Measurements from ENCODE around the gene SF1.
A peak's percentile ranks its signal among the peaks of the same experiment; 100 is the strongest.

The SF1 gene

DNA sequence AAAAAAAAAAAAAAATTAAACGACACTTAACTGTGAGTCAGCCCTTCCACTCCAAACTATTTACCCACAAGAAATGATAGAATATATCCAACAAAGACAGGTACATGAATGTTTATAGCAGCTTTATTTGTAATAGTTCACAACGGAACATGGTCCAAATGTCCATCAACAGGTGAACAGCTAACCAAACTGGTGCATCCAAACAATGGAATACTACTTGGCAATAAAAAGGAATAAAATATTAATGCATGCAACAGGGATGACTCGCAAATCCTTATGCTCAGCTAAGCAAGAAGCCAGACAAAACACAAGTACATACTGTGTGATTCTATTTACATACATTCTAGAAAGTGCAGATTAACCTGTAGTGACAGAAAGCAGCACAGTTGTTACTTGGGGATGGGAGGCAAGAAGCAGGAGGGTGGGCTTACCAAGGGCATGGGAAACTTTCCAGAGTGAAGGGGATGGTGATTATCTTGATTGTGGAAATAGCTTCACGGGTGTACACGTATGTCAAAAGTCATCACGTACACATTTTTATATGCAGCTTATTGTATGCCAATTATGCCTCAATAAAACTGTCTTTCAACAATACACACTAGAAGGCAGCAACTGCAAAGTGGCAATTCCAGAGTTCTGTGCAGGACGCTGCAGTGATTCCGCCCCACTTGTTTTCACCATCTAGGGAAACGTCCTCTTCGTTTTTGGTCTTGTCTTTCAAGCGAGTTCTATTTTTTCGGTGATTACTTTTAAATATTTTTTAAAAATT is 6.7 kb upstream of the SF1 start:
- DNase-seq (no peak), ATAC-seq (no peak)

DNA sequence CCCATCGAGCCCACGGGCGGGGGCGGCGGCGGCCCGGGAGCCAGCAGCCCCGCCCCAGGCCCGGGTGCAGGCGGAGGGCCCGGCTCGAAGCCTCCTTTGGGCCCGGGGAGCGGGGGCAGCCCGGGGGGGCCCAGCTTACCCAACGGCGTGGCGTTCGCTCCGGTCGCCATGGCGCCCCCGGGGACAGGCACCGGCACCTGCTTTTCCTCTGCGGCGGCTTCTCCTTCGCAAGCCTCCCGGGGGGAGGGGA is 194 bp downstream of the SF1 start:
- ATAC-seq, result no peak
- DNase-seq, result no peak

DNA sequence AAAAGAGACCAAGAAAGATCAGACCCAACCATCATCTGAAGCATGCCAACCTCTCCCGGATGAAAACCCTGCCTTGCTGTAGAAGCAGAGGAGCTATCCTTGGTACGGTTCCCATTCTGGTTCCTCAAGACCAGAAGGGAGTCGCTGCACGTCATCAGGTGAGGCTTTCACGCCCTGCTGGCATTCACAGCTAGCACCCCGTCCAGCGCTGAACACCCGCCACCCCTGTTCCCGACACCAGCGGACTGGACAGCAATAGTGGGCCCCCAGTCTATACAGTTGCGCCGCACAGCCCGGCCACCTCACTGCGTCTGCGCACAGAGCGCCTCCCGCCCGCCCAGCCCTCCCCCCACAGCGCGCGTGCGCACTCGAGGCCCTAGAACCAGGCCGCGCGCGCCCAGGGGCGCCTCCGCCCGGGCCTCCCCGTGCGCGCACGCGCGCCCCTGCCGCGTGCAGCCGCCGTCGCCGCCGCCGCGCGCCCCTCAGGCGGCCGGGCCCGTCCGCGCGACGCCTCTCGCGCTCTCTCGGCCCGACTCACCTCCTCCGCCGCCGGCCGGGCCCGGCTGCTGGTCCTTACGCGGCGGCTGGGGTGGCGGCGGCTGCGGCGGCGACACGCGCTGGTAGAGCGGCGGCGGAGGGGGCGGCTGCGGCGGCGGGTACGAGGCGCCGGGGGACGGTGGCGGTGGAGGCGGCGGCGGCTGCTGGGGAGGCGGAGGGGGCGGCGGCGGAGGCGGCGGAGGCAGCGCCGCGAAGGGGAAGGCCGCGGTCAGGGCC is 706 bp downstream of the SF1 start:
- peak; percentile 2 for ATAC-seq
- DNase-seq, result peak; percentile 89

DNA sequence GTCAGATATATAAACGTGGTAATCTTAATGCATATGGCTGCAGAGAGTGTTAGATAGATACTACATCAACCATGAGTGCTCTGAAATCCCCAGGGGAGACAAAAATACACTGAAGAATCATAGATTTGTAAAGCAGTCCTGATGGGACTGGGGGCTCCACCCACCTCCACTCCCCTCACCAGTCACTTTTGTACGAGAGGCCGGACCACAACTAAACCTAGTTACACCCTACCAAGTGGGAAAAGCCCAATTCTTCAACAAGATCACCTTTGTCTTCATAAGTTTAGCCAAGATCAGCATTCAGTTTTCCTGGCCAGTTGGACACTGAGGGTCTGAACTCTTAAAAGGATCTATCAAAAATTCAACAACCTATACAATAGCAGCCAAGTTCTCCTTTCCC is 1.5 kb downstream of the SF1 start:
- ATAC-seq (no peak), DNase-seq (no peak)

DNA sequence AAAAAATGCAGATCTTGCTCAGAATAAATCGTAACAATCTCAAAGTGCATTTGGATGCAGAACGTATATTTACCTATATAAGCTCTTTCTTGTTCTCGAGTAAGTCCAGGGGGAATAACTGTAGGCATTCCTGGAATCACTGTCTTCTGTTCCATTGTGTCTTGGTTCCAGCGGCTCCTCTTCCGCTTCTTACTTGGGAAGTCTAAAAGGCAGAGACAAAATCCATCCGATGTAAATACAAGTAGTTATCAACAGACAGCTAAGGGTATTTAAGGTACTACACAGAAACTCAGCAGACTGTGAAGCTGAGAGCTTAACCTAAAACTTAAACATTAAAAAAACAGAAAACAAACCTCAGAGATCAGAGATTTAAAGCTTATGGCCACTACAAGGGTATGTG is 1.9 kb downstream of the SF1 start:
- DNase-seq (no peak), ATAC-seq (no peak)

DNA sequence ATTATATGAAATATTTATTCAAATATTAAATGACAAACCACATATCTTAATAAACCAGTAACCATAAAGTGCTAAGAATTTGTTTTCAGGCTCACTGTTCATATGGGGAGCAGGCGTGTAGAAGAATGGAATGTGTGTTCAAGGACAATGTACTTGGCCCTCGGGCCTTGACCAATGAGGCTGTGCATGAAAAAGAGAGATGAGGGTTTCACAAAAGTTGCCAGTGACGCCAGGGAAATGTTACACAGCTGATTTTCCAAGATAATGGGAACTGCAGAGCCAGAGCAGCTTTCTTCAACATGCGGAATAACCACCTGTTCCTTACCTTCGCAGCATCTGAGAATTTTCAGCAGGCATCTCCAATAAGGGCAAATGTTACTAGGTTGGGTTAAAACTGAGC is 4.2 kb downstream of the SF1 start:
- no peak for ATAC-seq
- no peak for DNase-seq

DNA sequence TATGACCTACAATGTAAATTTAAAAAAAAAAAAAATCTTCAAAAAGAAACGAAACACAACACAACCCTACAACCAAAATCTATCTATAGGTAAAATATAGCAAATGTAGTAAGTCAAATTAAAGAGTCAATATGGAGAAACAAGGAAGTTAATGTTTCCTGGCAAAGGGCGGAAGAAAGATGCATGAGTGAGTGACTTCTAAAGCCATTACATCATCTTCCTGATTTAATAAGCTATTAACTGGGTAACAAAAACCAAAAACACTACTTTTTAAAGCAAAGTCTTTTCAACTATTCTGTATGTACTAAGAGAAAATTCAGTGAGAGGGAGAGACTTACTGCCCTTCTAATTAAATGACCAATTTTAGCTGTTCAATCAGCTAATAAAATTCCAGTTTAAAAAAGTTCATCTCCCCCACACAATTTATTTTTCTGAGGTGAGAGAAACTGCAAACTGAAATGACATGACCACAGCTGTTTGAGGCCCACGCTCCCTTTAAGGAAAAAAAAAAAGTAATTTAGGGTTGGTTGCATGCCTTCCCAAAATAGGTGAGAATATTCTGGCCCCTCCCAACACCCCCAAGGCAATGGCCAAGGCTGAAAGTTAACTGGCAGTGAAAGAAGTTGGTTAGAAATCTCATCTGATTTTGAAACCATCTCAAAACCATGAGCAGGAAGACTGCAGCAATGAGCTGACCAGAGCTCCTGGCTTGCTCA is 5.9 kb downstream of the SF1 start:
- DNase-seq, result no peak
- no peak for ATAC-seq

DNA sequence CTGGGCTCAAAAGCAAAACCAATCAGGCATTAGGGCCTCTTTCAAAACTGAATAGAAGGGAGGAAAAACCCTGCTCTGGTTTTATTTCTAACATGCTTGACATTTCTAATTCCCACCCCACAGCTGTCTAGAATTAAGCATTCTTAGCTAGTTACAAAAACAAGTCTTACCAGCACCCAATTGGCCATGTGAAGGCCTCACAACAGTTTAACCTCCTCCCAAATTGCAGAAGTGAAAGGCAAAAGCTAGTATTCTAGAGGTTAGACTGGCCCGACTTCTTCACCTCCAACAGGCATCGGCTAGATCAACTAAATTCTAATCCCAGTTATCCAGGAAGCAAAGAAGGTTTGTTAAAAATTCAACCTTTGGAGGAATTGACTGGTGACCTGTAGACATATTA is 6.5 kb downstream of the SF1 start:
- DNase-seq (no peak), ATAC-seq (no peak)

DNA sequence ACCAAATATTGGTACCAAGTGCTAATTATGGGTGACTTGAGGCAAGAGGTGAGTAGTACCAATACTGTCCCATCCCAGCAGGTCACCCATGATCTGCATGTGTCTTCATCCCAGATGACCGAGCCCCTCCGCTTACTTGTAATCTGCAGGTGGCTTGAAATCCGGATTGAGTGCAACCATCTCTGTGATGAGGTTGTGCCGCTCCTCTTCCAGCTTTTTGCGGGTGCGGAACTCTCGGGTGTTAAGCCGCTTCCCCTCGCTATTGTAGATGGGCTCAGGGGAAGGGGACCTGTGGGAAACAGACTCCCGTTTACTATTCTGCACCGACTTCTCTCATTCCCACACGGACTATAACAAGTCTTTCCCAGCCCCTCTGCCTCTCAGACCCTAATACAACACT is 8.2 kb downstream of the SF1 start:
- no peak for DNase-seq
- ATAC-seq, result no peak

DNA sequence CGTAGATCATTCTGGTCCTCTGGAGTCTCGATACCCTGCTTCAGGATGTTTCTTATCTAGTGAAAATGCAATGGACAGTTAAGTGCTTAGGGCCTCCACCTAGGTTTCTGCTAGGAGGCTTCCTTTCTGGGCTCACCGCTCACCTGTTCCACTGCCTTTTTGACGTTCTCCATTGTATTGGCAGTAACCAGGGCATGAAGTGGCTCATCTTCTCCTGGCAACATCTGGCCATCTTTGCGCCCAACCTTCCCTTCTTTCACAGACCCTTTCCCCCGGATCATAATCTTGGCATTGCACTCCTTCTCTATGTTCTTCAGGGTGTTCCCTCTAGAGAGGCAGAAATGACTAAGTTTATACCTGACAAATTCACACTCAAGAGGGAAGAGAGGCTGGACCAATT is 9.1 kb downstream of the SF1 start:
- ATAC-seq, result no peak
- no peak for DNase-seq

DNA sequence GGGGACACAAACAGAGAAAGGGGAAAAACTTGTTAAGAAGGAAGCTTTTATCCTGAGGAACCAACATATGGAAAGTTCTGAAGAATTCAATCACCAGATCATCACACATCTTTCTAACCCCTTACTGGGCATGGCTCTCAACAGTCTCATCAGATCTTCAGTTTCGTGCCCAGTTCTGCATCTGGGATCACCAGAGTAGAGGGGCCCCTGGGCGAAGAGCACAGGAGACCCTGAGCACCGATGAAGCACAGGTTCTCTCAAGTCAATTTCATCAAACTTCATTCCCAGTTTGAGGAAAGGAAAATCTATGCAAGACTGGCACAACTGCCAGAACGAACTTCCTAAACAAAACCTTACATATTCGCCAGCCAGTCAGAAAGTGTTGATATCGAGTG is 10.0 kb downstream of the SF1 start:
- DNase-seq (no peak), ATAC-seq (no peak)

DNA sequence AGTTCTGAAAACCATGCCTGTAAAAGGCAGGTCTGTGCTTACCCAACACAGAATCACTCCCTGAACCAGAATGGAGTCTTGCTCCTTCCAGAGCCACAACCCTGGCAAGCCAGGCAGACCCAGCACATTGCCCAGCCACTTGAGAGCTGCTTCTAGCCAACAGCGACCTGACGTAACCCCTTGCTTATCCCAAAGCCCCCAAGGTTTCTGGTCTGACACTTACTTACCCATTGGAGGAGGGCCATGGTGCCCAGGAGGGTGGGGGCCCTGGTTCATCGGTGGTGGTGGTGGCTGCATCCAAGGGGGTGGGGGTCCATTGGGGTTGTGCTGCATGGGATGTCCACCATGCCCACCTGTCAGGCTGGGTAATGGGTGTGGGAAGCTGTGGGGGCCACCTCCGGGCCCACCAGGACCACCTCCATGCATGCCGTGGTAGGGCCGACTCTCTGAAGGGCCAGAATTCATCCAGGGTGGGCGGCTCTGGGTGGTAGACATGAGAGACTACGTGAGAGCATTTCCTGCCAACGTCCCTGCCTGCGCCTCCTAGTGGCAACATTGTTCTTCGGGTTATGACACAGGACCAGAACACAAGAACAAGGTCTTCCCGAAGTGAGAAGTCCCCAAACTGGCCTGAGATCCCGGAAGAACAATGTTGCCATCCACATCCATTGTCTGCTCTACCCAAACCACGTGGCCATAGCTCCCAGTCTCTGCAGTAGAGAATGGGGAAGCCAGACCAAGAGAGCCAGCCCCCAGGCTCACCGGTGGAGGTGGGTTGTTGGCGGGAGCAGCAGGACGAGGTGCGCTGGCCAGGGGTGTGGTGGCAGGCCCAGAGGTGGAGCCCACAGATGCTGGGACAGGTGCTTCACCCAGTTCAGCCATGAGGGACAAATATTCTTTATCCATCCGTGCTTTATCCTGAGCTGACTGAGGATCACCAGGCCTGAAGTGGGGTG is 10.7 kb downstream of the SF1 start:
- DNase-seq (peak; percentile 91), ATAC-seq (peak; percentile 10)

DNA sequence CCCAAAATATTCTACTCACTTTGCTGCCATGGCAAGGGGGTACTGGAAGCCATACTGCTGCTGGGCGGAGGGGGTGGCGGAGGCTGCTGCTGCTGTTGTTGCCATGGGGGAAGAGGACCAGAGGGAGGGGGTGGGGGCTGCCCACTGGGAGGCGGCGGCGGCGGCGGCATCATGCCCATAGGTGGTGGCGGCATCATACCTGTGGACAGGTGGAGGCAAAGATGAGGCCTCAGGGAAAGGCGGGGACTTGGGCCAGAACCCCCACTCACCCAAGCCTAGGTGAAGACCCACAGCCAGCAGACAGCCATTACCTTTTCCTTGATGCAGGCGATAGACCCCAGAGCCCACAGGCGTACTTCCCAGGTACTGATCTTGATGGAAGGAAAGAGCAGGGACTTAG is 11.5 kb downstream of the SF1 start:
- ATAC-seq (no peak), DNase-seq (no peak)

DNA sequence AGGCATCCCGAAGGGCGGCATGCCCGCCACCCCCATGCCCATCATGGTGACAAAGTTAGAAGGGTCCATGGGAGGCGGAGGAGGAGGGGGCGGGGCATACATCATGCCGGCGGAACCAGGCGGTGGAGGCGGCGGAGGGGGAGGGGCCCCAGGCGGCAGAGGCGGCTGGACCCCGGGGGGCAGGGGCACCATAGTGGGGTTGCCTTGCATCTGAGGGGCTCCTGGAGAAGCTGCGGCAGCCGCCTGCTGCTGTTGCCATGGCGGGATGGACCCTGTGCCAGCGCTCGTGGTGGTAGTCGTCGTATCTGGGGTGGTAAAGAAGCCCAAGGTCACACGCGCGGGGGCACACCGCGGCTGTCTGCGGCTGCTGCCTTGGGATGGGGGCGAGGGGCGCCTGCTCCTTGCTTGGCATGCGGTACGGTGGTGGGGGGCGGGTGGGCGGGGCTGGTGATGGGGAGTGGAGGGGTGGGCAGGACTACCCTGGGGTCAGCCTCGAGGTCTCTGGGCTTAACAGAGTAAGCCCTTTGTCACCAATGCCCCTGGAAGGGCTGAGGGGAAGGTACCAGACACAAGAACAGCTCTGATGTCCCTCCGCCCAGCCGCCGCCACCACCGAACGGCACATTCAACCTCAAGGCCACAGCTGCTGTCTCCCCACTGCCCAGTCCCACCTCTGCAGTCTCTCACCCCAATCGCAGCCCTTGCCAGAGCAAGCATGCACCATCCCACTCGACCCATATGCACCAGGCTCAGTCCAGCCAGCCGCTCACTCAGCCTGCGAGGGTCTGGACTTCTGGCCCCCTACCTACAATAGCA is 12.3 kb downstream of the SF1 start:
- ATAC-seq (no peak), DNase-seq (no peak)

DNA sequence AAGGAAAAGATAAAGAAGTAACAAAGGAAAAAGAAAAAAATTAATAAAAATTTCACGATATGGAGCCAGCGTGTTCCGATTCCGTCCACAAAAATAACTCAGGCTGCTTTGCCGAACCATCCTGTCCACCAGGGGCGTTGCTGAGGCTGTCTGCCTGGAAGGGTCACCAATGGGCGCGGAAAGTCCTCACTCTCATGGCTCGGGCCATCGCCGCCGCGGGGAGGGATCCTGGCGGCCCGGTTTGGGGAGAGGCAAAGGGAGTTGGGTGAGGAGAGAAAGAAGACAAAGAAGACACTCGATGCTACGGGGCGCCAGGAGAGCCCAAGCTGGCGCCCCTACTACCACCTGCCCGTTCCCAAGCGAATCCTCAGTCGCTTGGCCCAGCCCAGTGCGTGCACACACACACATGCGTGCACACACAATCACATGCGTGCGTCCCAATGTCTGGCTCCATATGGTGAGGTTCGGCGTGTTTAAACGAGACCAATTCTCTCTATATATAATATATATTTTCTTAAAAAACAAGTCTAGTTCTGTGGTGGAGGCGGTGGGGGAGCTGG is 13.0 kb downstream of the SF1 start:
- DNase-seq, result no peak
- ATAC-seq, result no peak

DNA sequence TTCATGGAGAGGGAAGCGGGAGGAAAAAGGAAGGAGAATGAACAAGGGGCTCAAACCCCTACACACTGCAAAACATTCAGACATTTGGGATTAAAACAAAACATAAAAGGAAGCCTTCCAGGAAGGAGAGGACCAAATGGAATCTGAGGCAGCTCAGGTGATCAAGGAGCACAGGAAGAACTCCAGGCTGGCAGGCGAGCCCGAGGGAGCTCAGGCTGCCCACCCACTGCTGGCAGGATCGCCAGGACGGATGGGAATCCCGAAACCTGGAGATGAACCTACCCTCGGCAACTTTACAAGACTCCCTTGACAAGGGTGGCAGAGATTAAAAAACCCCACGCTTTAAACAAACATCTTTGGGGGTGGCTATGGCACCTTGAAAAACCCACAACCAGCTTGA is 13.6 kb downstream of the SF1 start:
- no peak for ATAC-seq

DNA sequence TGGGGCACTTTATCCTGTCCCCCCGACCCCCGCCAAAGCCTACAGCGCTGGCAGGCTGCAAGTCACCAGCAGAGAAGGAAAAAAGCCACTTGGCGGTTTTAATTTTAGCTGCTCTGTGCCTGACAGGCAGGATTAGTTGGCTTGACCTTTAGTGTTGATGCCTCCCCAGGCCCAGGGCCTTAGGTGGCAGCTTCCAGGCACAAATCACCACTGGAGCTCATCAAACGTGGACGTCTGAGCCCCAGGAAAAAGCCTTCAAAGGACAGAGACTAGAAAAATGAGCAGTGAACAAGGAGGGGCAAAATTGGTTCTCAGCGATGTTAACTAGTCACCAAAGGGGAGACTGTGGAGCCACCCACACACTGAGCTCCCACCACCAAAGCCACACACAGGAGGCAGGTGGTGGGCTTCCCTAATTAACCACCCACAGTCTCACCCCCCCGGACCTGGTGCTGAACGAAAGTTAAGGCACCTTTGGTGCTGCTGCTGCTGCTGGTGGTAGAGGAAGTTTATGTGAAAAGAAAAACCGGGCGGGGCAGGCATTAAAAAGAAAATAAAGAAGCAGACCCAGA is 14.2 kb downstream of the SF1 start:
- peak; percentile 47 for DNase-seq
- ATAC-seq, result peak; percentile 32

More for the DNA sequence above, 13.6 kb downstream of the SF1 start:
- no peak for DNase-seq

DNA sequence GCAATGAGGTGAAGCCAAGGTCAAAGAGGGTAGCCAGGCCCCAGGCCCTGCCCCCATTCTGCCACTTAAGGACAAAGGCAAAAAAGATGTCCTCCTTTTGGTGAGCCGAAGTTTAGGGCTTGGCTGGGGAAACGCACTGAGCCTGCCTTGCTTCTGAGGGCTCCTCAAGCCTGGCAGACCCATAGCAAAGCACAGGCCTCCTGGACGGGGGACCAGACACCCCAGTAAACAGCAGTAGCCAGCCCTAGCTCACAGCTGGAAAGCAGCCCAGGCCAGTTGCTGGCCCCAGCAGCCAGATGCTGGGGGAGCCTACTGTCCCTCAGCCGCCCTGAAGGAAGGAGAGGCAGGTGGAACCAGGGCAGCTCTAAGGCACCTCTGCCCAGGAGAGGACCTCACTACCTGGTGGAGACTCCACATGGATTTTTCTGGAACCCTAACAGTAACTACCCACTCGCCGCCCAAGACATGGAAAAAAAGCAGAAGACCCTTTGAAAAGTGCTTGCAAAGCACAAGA is 14.8 kb downstream of the SF1 start:
- ATAC-seq, result no peak

DNA sequence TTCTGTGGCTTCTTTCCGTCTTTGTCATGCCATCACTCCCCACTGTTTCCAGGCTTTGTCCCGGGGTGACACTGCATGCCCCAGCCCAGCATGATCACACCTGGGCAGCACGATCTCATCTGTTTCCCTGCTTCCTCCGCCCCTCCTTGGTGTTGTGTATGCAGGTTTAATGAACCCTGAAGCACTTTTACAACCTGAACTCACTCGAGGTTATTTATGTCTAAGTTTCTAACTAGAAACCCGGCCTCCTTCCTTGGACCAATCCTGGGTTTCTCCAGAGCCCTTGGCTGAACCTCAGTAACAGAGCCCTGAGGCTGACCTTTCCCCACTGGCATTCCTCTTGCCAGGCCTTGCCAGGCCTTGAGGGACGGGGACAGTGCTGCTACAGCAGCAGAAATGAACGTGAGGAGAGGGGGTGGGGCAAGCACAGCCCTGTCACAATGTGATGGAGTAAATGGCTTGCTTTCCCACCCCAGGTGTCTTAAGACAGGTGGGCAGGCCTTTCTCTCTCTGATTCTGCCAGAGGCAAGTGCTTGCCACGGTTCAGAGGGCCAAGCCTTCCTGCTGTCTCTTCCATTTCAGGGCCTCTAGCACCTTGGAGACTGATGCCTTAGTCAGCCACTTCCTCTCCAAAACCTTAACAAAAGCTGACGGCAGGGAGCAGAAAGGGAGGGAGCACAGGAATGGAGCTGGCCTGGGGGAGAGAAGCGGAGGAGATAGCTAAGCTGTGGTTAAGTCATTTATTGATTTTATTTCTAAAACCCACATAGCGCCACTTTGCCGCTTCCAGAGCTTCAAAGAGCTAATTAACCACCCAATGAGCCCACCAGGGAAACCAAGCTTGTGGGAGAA is 15.4 kb downstream of the SF1 start:
- ATAC-seq (no peak), DNase-seq (peak; percentile 31)

More for the DNA sequence above, 14.8 kb downstream of the SF1 start:
- no peak for DNase-seq

DNA sequence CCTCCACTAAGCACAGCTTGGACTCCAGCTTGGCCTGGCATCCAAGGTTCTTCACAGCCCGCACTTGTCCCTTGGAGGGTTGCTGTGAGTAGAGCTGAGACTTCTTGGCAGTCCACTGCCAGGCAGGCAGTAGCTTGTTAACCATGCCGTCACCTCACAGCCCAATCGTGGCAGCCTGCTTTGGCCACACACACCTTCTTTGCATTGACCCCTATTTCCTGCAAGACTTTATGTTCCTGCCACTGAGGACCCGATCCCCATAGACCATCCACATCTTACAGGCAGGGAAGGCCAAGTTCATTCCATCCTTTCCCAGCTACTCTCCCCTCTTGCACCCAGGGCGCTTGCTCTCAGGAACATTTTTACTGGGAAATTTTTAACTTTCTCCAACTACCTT is 16.1 kb downstream of the SF1 start:
- no peak for ATAC-seq

More for the DNA sequence above, 16.1 kb downstream of the SF1 start:
- DNase-seq, result no peak
